Measurements from ENCODE around the gene SLC16A10. TPM values are rescaled to one million over a fixed set of nuclear protein-coding genes. Genes with fewer than 3 reads are reported as not detected.

The SLC16A10 gene
- total and polyA plus RNA-seq, 2 experiments from 2014 or later = 12.1 to 30.9 TPM

GRCh38 chr6:111148110-111148509, 60.8 kb downstream of the SLC16A10 start:
- DNase-seq (ENCODE audit: low spot score) (no peak), ATAC-seq (no peak)
- Mint-ChIP-seq H3K9me3 (peaks cover 3% of the 10 kb centered on the region; the same call in 2 of the 3 replicates), H3K27ac (no peak overlapping the region), H3K27me3 (ENCODE audit: insufficient read depth, low read depth, poor library complexity) (peaks cover 1% of the 10 kb centered on the region), H3K4me3 (no peak overlapping the region), H3K36me3 (ENCODE audit: low read depth) (peaks cover 7% of the 10 kb centered on the region; the same call in 2 of the 3 replicates), H3K4me1 (no peaks in the 10 kb centered on the region)
- Histone ChIP-seq H3K4me2 (no peak overlapping the region), H3K79me2 (replicated peaks; ENCODE audit: insufficient read depth) (no peaks in the 10 kb centered on the region), H4K20me1 (replicated peaks; ENCODE audit: insufficient read depth) (no peaks in the 10 kb centered on the region), H2AFZ (no peak overlapping the region), H3K4me1 (ENCODE audit: insufficient read depth) (no peaks in the 10 kb centered on the region), H3K4me3 (no peak overlapping the region), H3K27ac (ENCODE audit: low read depth) (no peak overlapping the region), H3K9me2 (ENCODE audit: insufficient read depth) (no peaks in the 10 kb centered on the region), H3K27me3 (ENCODE audit: insufficient read depth) (no peaks in the 10 kb centered on the region), H3K36me3 (ENCODE audit: insufficient read depth) (no peaks in the 10 kb centered on the region), H3F3A (replicated peaks; ENCODE audit: low read depth) (no peaks in the 10 kb centered on the region)
- TF ChIP-seq CTCF (conservative IDR thresholded peaks at IDR 0.05; ENCODE audit: low read depth in 2 of 2) (no peak), JUNB (IDR thresholded peaks at IDR 0.05; ENCODE audit: unreplicated experiment) (no peak), POLR2AphosphoS5 (IDR thresholded peaks at IDR 0.05; ENCODE audit: low read depth) (no peak), ETS1 (IDR thresholded peaks at IDR 0.05) (no peak), ZNF331 (CRISPR knock-in tag; IDR thresholded peaks at IDR 0.05; ENCODE audit: low read depth) (no peak), NANOG (IDR thresholded peaks at IDR 0.05; ENCODE audit: borderline replicate concordance) (no peak), CREB1 (CRISPR knock-in tag; IDR thresholded peaks at IDR 0.05; ENCODE audit: low read depth) (no peak), EZH2phosphoT487 (IDR thresholded peaks at IDR 0.05; ENCODE audit: unreplicated experiment) (no peak), STAT1 (IDR thresholded peaks at IDR 0.05; ENCODE audit: unreplicated experiment) (no peak), EZH2 (IDR thresholded peaks at IDR 0.05; ENCODE audit: low read depth, unreplicated experiment) (no peak), ZNF114 (CRISPR knock-in tag; IDR thresholded peaks at IDR 0.05) (no peak)
- TF ChIP-seq, protein P1, sequence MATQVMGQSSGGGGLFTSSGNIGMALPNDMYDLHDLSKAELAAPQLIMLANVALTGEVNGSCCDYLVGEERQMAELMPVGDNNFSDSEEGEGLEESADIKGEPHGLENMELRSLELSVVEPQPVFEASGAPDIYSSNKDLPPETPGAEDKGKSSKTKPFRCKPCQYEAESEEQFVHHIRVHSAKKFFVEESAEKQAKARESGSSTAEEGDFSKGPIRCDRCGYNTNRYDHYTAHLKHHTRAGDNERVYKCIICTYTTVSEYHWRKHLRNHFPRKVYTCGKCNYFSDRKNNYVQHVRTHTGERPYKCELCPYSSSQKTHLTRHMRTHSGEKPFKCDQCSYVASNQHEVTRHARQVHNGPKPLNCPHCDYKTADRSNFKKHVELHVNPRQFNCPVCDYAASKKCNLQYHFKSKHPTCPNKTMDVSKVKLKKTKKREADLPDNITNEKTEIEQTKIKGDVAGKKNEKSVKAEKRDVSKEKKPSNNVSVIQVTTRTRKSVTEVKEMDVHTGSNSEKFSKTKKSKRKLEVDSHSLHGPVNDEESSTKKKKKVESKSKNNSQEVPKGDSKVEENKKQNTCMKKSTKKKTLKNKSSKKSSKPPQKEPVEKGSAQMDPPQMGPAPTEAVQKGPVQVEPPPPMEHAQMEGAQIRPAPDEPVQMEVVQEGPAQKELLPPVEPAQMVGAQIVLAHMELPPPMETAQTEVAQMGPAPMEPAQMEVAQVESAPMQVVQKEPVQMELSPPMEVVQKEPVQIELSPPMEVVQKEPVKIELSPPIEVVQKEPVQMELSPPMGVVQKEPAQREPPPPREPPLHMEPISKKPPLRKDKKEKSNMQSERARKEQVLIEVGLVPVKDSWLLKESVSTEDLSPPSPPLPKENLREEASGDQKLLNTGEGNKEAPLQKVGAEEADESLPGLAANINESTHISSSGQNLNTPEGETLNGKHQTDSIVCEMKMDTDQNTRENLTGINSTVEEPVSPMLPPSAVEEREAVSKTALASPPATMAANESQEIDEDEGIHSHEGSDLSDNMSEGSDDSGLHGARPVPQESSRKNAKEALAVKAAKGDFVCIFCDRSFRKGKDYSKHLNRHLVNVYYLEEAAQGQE (IDR thresholded peaks at IDR 0.05; ENCODE audit: unreplicated experiment) = no peak
- TF ChIP-seq, protein P2, sequence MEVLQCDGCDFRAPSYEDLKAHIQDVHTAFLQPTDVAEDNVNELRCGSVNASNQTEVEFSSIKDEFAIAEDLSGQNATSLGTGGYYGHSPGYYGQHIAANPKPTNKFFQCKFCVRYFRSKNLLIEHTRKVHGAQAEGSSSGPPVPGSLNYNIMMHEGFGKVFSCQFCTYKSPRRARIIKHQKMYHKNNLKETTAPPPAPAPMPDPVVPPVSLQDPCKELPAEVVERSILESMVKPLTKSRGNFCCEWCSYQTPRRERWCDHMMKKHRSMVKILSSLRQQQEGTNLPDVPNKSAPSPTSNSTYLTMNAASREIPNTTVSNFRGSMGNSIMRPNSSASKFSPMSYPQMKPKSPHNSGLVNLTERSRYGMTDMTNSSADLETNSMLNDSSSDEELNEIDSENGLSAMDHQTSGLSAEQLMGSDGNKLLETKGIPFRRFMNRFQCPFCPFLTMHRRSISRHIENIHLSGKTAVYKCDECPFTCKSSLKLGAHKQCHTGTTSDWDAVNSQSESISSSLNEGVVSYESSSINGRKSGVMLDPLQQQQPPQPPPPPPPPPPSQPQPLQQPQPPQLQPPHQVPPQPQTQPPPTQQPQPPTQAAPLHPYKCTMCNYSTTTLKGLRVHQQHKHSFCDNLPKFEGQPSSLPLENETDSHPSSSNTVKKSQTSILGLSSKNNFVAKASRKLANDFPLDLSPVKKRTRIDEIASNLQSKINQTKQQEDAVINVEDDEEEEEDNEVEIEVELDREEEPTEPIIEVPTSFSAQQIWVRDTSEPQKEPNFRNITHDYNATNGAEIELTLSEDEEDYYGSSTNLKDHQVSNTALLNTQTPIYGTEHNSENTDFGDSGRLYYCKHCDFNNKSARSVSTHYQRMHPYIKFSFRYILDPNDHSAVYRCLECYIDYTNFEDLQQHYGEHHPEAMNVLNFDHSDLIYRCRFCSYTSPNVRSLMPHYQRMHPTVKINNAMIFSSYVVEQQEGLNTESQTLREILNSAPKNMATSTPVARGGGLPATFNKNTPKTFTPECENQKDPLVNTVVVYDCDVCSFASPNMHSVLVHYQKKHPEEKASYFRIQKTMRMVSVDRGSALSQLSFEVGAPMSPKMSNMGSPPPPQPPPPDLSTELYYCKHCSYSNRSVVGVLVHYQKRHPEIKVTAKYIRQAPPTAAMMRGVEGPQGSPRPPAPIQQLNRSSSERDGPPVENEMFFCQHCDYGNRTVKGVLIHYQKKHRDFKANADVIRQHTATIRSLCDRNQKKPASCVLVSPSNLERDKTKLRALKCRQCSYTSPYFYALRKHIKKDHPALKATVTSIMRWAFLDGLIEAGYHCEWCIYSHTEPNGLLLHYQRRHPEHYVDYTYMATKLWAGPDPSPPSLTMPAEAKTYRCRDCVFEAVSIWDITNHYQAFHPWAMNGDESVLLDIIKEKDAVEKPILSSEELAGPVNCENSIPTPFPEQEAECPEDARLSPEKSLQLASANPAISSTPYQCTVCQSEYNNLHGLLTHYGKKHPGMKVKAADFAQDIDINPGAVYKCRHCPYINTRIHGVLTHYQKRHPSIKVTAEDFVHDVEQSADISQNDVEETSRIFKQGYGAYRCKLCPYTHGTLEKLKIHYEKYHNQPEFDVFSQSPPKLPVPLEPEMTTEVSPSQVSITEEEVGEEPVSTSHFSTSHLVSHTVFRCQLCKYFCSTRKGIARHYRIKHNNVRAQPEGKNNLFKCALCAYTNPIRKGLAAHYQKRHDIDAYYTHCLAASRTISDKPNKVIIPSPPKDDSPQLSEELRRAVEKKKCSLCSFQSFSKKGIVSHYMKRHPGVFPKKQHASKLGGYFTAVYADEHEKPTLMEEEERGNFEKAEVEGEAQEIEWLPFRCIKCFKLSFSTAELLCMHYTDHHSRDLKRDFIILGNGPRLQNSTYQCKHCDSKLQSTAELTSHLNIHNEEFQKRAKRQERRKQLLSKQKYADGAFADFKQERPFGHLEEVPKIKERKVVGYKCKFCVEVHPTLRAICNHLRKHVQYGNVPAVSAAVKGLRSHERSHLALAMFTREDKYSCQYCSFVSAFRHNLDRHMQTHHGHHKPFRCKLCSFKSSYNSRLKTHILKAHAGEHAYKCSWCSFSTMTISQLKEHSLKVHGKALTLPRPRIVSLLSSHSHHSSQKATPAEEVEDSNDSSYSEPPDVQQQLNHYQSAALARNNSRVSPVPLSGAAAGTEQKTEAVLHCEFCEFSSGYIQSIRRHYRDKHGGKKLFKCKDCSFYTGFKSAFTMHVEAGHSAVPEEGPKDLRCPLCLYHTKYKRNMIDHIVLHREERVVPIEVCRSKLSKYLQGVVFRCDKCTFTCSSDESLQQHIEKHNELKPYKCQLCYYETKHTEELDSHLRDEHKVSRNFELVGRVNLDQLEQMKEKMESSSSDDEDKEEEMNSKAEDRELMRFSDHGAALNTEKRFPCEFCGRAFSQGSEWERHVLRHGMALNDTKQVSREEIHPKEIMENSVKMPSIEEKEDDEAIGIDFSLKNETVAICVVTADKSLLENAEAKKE (CRISPR knock-in tag; IDR thresholded peaks at IDR 0.05) = no peak

Measured in GM23338 (cell line).